Cardiac muscle cell (in vitro differentiated cells and primary cell): Measurements from ENCODE around the gene RTKN. TPM values are rescaled to one million over a fixed set of nuclear protein-coding genes. Genes with fewer than 3 reads are reported as not detected.

Experiments used
- DNase-seq, 2 donors: peaks; one replicate each; pipeline versions ENCODE4 v3.0.0 to v3.0.0-alpha.2; 2010 to 2017; ENCODE audit warnings: low read depth in 1 of 2, low spot score in 1 of 2
- H3K27ac ChIP-seq: fragments of 200-600 bp; sonication (generic); 2 replicates; pipeline ENCODE4 v1.5.1; 2016
- H3K27me3 ChIP-seq: fragments of 200-600 bp; sonication (generic); 2 replicates; pipeline ENCODE4 v1.6.0; 2016; ENCODE audit warnings: control low read depth
- H3K36me3 ChIP-seq: fragments of 200-600 bp; sonication (generic); 2 replicates; pipeline ENCODE4 v1.5.1; 2016; ENCODE audit warnings: control low read depth
- H3K4me1 ChIP-seq: fragments of 200-600 bp; sonication (generic); 2 replicates; pipeline ENCODE4 v1.8.1; 2017; ENCODE audit warnings: low read depth, mild to moderate bottlenecking, mixed run types
- H3K4me3 ChIP-seq: fragments of 200-600 bp; sonication (generic); 2 replicates; pipeline ENCODE4 v1.5.1; 2016; ENCODE audit warnings: mild to moderate bottlenecking
- H3K9me3 ChIP-seq: fragments of 200-600 bp; sonication (generic); 2 replicates; pipeline ENCODE4 v1.5.1; 2017; ENCODE audit warnings: low read depth, mild to moderate bottlenecking, control low read depth
- CTCF ChIP-seq: IDR thresholded peaks from 2 replicates; pipeline ENCODE4 v1.5.1; 2012; ENCODE audit warnings: low read depth, mild to moderate bottlenecking, low read length
- polyA plus RNA-seq: library from polyadenylated mRNA; unstranded; fragments of >200 nt; fragmentation: Nextera tagmentation; extraction: Ambion mirVana; gene quantifications from 2 replicates; pipeline ENCODE4 v1.2.1, GENCODE V29; 2016
- total RNA-seq: library from RNA; depleted of rRNA; stranded (reverse); fragments of >200 nt; gene quantifications from 2 replicates; pipeline ENCODE4 v1.2.3, GENCODE V29; 2016

The RTKN gene
- total and polyA plus RNA-seq, 2 experiments from 2014 or later, result 53.3 to 61.7 TPM

- Histone ChIP-seq H3K4me3 (no peak overlapping the region), H3K27ac (no peak overlapping the region)
- no peak for DNase-seq
These were observed 25.9 kb downstream of the RTKN start for GRCh38 chr2:74415762-74416395.

GRCh38 chr2:74414881-74415761 is 26.6 kb downstream of the RTKN start:
- Histone ChIP-seq H3K4me1 (no peaks in the 10 kb centered on the region), H3K4me3 (no peak overlapping the region), H3K9me3 (no peaks in the 10 kb centered on the region), H3K27me3 (no peaks in the 10 kb centered on the region), H3K27ac (no peak overlapping the region), H3K36me3 (no peaks in the 10 kb centered on the region)
- peak; percentile 49 for TF ChIP-seq CTCF
- DNase-seq, result peak in 1 of 2 donors; percentile 64

More at GRCh38 chr2:74415762-74416395, 25.9 kb downstream of the RTKN start:
- H3K4me1 ChIP-seq, result no peaks in the 10 kb centered on the region
- H3K9me3 ChIP-seq, result no peaks in the 10 kb centered on the region
- H3K36me3 ChIP-seq, result no peaks in the 10 kb centered on the region
- no peaks in the 10 kb centered on the region for H3K27me3 ChIP-seq
- TF ChIP-seq CTCF, result no peak

- no peak for DNase-seq
- Histone ChIP-seq H3K9me3 (no peaks in the 10 kb centered on the region), H3K27me3 (no peaks in the 10 kb centered on the region), H3K4me3 (no peak overlapping the region), H3K4me1 (no peaks in the 10 kb centered on the region), H3K27ac (no peak overlapping the region), H3K36me3 (no peaks in the 10 kb centered on the region)
- TF ChIP-seq CTCF, result no peak
These were observed 27.3 kb downstream of the RTKN start for GRCh38 chr2:74414441-74414840.

- H3K9me3 ChIP-seq, result no peaks in the 10 kb centered on the region
- H3K27ac ChIP-seq, result no peak overlapping the region
- H3K36me3 ChIP-seq, result no peaks in the 10 kb centered on the region
- no peak for TF ChIP-seq CTCF
- H3K4me1 ChIP-seq, result no peaks in the 10 kb centered on the region
- H3K4me3 ChIP-seq, result no peak overlapping the region
- DNase-seq, result no peak
- H3K27me3 ChIP-seq, result no peaks in the 10 kb centered on the region
These were observed 28.6 kb downstream of the RTKN start for GRCh38 chr2:74413001-74413698.

GRCh38 chr2:74407682-74408081 is 34.1 kb downstream of the RTKN start:
- no peak for TF ChIP-seq CTCF
- no peaks in the 10 kb centered on the region for H3K9me3 ChIP-seq
- no peaks in the 10 kb centered on the region for H3K27me3 ChIP-seq
- no peaks in the 10 kb centered on the region for H3K4me1 ChIP-seq
- H3K4me3 ChIP-seq, result no peak overlapping the region
- H3K36me3 ChIP-seq, result no peaks in the 10 kb centered on the region
- DNase-seq, result no peak
- H3K27ac ChIP-seq, result no peak overlapping the region
